HTR-8/SVneo (cell line): ENCODE data around the gene NDUFAF5.

Experiments
- DNase-seq: peaks from one replicate; pipeline ENCODE4 v3.0.0; 2011; ENCODE audit warnings: low spot score, mixed read lengths; ENCODE audit not compliant: insufficient read length
- FAIRE-seq: peaks from 2 replicates; lab custom pipeline; 2011; peaks lifted over from hg19 to GRCh38; lab: Jason Lieb, UNC

NDUFAF5 gene

GRCh38 chr20:13865791-13866351 lies 81.0 kb downstream of the NDUFAF5 start:
- no peak for FAIRE-seq
- no peak for DNase-seq

- DNase-seq = no peak
- no peak for FAIRE-seq
Measured at GRCh38 chr20:13868331-13868730, 83.5 kb downstream of the NDUFAF5 start.

- no peak for FAIRE-seq
- DNase-seq = no peak
Measured at GRCh38 chr20:13870170-13870748, 85.4 kb downstream of the NDUFAF5 start.
